HepG2 (cell line): ENCODE data around the gene ECHS1. TPM values are rescaled to one million over a fixed set of nuclear protein-coding genes. Genes with fewer than 3 reads are reported as not detected.

Experiments
- ATAC-seq: fragments of 200-7000 bp; cut with Tn5 transposase; 3 replicates; pipeline ENCODE4 v1.9.1; 2020; ENCODE audit warnings: mild to moderate bottlenecking, moderate library complexity
- BruUV-seq: library from RNA; stranded (reverse); fragments of 400-500 nt; replicated peaks from 2 replicates; lab custom pipeline; 2021; lab: Mats Ljungman, UMichigan
- CTCF ChIA-PET: fragments of 300-600 bp; formaldehyde crosslinking; extraction: SDS; loops from one replicate; lab custom pipeline; 2021; ENCODE audit warnings: low total read pairs, inconsistent platforms, low intra/inter-chr PET ratio; lab: Yijun Ruan, JAX
- POLR2A ChIA-PET: fragments of 350-600 bp; sonication (Branson Sonifier 250); formaldehyde crosslinking; loops from one replicate; lab custom pipeline; 2020; ENCODE audit warnings: antibody characterized with exemption, inconsistent platforms; lab: Yijun Ruan, JAX
- DNase-seq: peaks from one replicate; pipeline ENCODE4 v3.0.0-alpha.2; 2015; ENCODE audit warnings: low spot score
- FAIRE-seq: peaks from 3 replicates; lab custom pipeline; 2011; peaks lifted over from hg19 to GRCh38; lab: Jason Lieb, UNC
- H2AFZ ChIP-seq: one replicate; pipeline ENCODE4 v1.6.1; 2011; ENCODE audit warnings: low read length, inconsistent platforms
- H3K27ac ChIP-seq: fragments of 300-600 bp; 3 replicates; pipeline ENCODE4 v1.8.0; 2011; ENCODE audit warnings: mixed run types, mild to moderate bottlenecking, mixed read lengths, low read length, inconsistent platforms; ENCODE audit not compliant: insufficient read depth; ENCODE audit errors: extremely low read length
- H3K27me3 ChIP-seq, 2 experiments: fragments of 200-600 bp in 1 of 2; 2 replicates in 1 of 2; 3 replicates in 1 of 2; pipeline versions ENCODE4 v1.6.0 to v1.8.0; 2011; ENCODE audit warnings: low read length in 2 of 2, mild to moderate bottlenecking in 2 of 2, moderate library complexity in 2 of 2, inconsistent platforms in 1 of 2; ENCODE audit not compliant: insufficient read depth in 2 of 2, control insufficient read depth in 1 of 2
- H3K36me3 ChIP-seq, 2 experiments: fragments of 200-600 bp in 1 of 2; replicated peaks in 1 of 2; 2 replicates in 1 of 2; 3 replicates in 1 of 2; pipeline versions ENCODE4 v1.5.1 to v1.8.0; 2011; ENCODE audit warnings: low read length in 2 of 2, inconsistent platforms in 1 of 2; ENCODE audit not compliant: insufficient read depth in 2 of 2, control insufficient read depth in 1 of 2
- H3K4me1 ChIP-seq: 2 replicates; pipeline ENCODE4 v1.5.1; 2012; ENCODE audit warnings: low read length, inconsistent platforms; ENCODE audit not compliant: insufficient read depth
- H3K4me2 ChIP-seq: 2 replicates; pipeline ENCODE4 v1.6.0; 2011; ENCODE audit warnings: low read depth, low read length, inconsistent platforms
- H3K4me3 ChIP-seq, 3 experiments: fragments of 200-600 bp in 1 of 3; sonication (generic), shearing (Covaris generic) in 1 of 3; replicated peaks in 1 of 3; 2 replicates each; pipeline ENCODE4 v1.5.1; 2011 to 2016; ENCODE audit warnings: low read length in 3 of 3, inconsistent platforms in 2 of 3, low read depth in 2 of 3, mild to moderate bottlenecking in 2 of 3, control low read depth in 1 of 3, mixed read lengths in 1 of 3; ENCODE audit not compliant: insufficient read depth in 1 of 3
- H3K79me2 ChIP-seq: one replicate; pipeline ENCODE4 v1.6.1; 2011; ENCODE audit warnings: low read length, inconsistent platforms; ENCODE audit not compliant: insufficient read depth
- H3K9ac ChIP-seq: 2 replicates; pipeline ENCODE4 v1.6.0; 2011; ENCODE audit warnings: mild to moderate bottlenecking, low read depth, low read length, inconsistent platforms; ENCODE audit not compliant: insufficient read depth
- H3K9me3 ChIP-seq: 2 replicates; pipeline ENCODE4 v1.5.1; 2012; ENCODE audit warnings: mild to moderate bottlenecking, low read length
- H4K20me1 ChIP-seq: 2 replicates; pipeline ENCODE4 v1.6.0; 2011; ENCODE audit warnings: inconsistent platforms, mild to moderate bottlenecking, low read length, moderate library complexity; ENCODE audit not compliant: insufficient read depth
- AFF4 ChIP-seq: sonication (generic); formaldehyde crosslinking; IDR thresholded peaks from 2 replicates; pipeline ENCODE4 v1.4.0; 2020; ENCODE audit warnings: missing genetic modification reagents
- CCAR2 ChIP-seq: fragments of 200-400 bp; formaldehyde crosslinking; optimal IDR thresholded peaks from 2 replicates; pipeline ENCODE3; 2018; ENCODE audit warnings: low read depth, mild to moderate bottlenecking, low read length, moderate library complexity
- HNF4A ChIP-seq: sonication (generic); formaldehyde crosslinking; IDR thresholded peaks from 2 replicates; pipeline ENCODE4 v1.4.0; 2020; ENCODE audit warnings: missing genetic modification reagents
- NONO ChIP-seq, 2 experiments: fragments of 450-650 bp in 1 of 2; sonication (generic) in 1 of 2; formaldehyde crosslinking in 1 of 2; IDR thresholded peaks in 1 of 2; conservative IDR thresholded peaks in 1 of 2; 2 replicates each; pipeline versions ENCODE4 v1.6.1 to v1.8.0; 2017 to 2022; ENCODE audit warnings: mild to moderate bottlenecking in 1 of 2, missing genetic modification reagents in 1 of 2, moderate library complexity in 1 of 2
- PCBP1 ChIP-seq: fragments of 200-400 bp; formaldehyde crosslinking; IDR thresholded peaks from 2 replicates; pipeline ENCODE4 v1.6.1; 2017; ENCODE audit warnings: mild to moderate bottlenecking, low read depth, low read length, borderline replicate concordance
- POLR2A ChIP-seq, 2 experiments: IDR thresholded peaks; 2 replicates each; pipeline ENCODE4 v1.6.1; 2011; ENCODE audit warnings: low read depth in 2 of 2, low read length in 2 of 2, mild to moderate bottlenecking in 1 of 2, moderate library complexity in 1 of 2; ENCODE audit not compliant: insufficient read depth in 1 of 2
- SP1 ChIP-seq, 2 experiments: fragments of 450-650 bp in 1 of 2; sonication (generic) in 1 of 2; formaldehyde crosslinking in 1 of 2; IDR thresholded peaks; 2 replicates each; pipeline versions ENCODE4 v1.4.0 to v1.6.1; 2016 to 2020; ENCODE audit warnings: missing genetic modification reagents in 1 of 2
- SP140L ChIP-seq: sonication (generic); formaldehyde crosslinking; IDR thresholded peaks from 2 replicates; pipeline ENCODE4 v1.4.0; 2020; ENCODE audit warnings: missing genetic modification reagents, borderline replicate concordance
- SPEN ChIP-seq: sonication (generic); formaldehyde crosslinking; IDR thresholded peaks from 2 replicates; pipeline ENCODE4 v1.5.1; 2020; ENCODE audit warnings: low read depth, mild to moderate bottlenecking, missing genetic modification reagents
- ZNF160 ChIP-seq: sonication (generic); formaldehyde crosslinking; IDR thresholded peaks from 2 replicates; pipeline ENCODE4 v1.8.0; 2022; ENCODE audit warnings: mild to moderate bottlenecking, inconsistent platforms, missing genetic modification reagents
- ZNF281 ChIP-seq: sonication (generic); formaldehyde crosslinking; IDR thresholded peaks from 2 replicates; pipeline ENCODE4 v1.4.0; 2020; ENCODE audit warnings: missing genetic modification reagents, borderline replicate concordance
- ZNF333 ChIP-seq: sonication (generic); formaldehyde crosslinking; IDR thresholded peaks from 2 replicates; pipeline ENCODE4 v1.4.0; 2020; ENCODE audit warnings: mild to moderate bottlenecking, missing genetic modification reagents, borderline replicate concordance
- ZNF597 ChIP-seq: sonication (generic); formaldehyde crosslinking; IDR thresholded peaks from 2 replicates; pipeline ENCODE4 v1.5.0; 2020; ENCODE audit warnings: missing genetic modification reagents
- WGBS: methylation state at CpG from one replicate; pipeline ENCODE4 v1.1.6; 2017; ENCODE audit warnings: low lambda C conversion rate; 5-methylcytosine and 5-hydroxymethylcytosine counted together
- in situ Hi-C: cut with HindIII; loops from 2 replicates; pipeline ENCODE4 v1.10.0; 2017; ENCODE audit warnings: low pct_unique_long_range_greater_than_20kb; ENCODE audit not compliant: extremely low pct_ligation_motif_present
- intact Hi-C: fragments of 100-400 bp; cut with micrococcal nuclease; formaldehyde crosslinking; loops from one replicate; pipeline ENCODE4 v1.10.0; 2022; ENCODE audit not compliant: unreplicated experiment
- polyA plus RNA-seq, 8 experiments: library from polyadenylated mRNA; depleted of rRNA in 3 of 8; stranded (reverse) in 7 of 8; unstranded in 1 of 8; fragments of >200 nt; fragmentation: Illumina TruSeq in 4 of 8; extraction: Trizol in 4 of 8; gene quantifications; 2 replicates each; pipeline versions ENCODE4 v1.2.1 to v1.2.3, GENCODE V29; 2011 to 2016; ENCODE audit warnings: low read depth in 4 of 8, missing spikeins in 1 of 8, mixed read lengths in 1 of 8; ENCODE audit not compliant: insufficient read depth in 1 of 8
- total RNA-seq, 5 experiments: library from RNA; depleted of rRNA; stranded (reverse); fragments of >200 nt; fragmentation: Illumina TruSeq; extraction: Trizol; gene quantifications; 2 replicates each; pipeline ENCODE4 v1.2.3, GENCODE V29; 2016; ENCODE audit warnings: low read depth in 1 of 5

ECHS1 gene
- total and polyA plus RNA-seq, 2 of the 13 experiments (the other 11 are each of a cell fraction or from before 2014, with no cell fraction given): 32.7 to 195 TPM

GRCh38 chr10:133357285-133358161 is 15.6 kb downstream of the ECHS1 start, which contains the start of gene FUOM:
Gene FUOM (minus strand): TSS chr10:133358019. CDS start chr10:133358007, 12 bp downstream.
- Histone ChIP-seq H3K79me2 (peaks cover 12% of the 10 kb centered on the region), H3K9me3 (no peaks in the 10 kb centered on the region), H4K20me1 (peaks cover 11% of the 10 kb centered on the region; the same call in 1 of the 2 replicates), H3K4me3 (peak within 1 kb of the TSS; percentile 72 to 90 (median 86)), H3K9ac (peak within 1 kb of the TSS; percentile 92), H2AFZ (no peak within 1 kb of the TSS), H3K27ac (peak within 1 kb of the TSS; percentile 93), H3K27me3 (no peaks in the 10 kb centered on the region), H3K36me3 (peaks cover 6 to 23% of the 10 kb centered on the region in 2 experiments; a peak in 4 of 5 replicates), H3K4me2 (peak within 1 kb of the TSS; percentile 98), H3K4me1 (peaks cover 38% of the 10 kb centered on the region)
- in situ Hi-C loops (no loop called here), intact Hi-C loops (loop anchor here (2.0 kb wide), 1 partner anchor 15 kb away; the partner anchor contains the start of gene ECHS1)
- 0% methylated on average over 5 of the region's 83 CpGs for WGBS
- FAIRE-seq: no peak
- no TSS peak for BruUV-seq
- POLR2A ChIA-PET: interaction anchor here (0.6 to 5.8 kb wide), 13 partner anchors 10 to 198 kb away, joined by 3 to 124 read pairs (median 12); partner anchors contain the start of genes ECHS1, MTG1, PAOX and PRAP1
- CTCF ChIA-PET: no interaction called here
- peak; percentile 79 for DNase-seq
- peak; percentile 65 for ATAC-seq
- TF ChIP-seq HNF4A (CRISPR knock-in tag) (peak; percentile 30; the same call in 1 of the 2 replicates), SPEN (0 out of 2 replicates have a peak, but pooled peaks have one; percentile 7), CCAR2 (no peak), SP140L (CRISPR knock-in tag) (no peak), PCBP1 (0 out of 2 replicates have a peak, but pooled peaks have one; percentile 48), SP1 (IDR thresholded peaks at IDR 0.05) (no peak), SP1 (CRISPR knock-in tag; IDR thresholded peaks at IDR 0.05) (peak; percentile 75), NONO (IDR thresholded peaks at IDR 0.05) (no peak), NONO (CRISPR knock-in tag; conservative IDR thresholded peaks at IDR 0.05) (peak; percentile 52; the same call in 1 of the 2 replicates), ZNF597 (CRISPR knock-in tag) (no peak), ZNF333 (no peak), AFF4 (CRISPR knock-in tag) (no peak; the same call in 1 of the 2 replicates), ZNF160 (CRISPR knock-in tag) (peak; percentile 66; the same call in 1 of the 2 replicates), POLR2A (IDR thresholded peaks at IDR 0.05; ENCODE audit: insufficient read depth in 1 of 2, low read depth in 2 of 2, low read length in 2 of 2) (peak in 1 of 2 experiments; percentile 68; a peak in 2 of 4 replicates), ZNF281 (CRISPR knock-in tag) (peak; percentile 31; the same call in 1 of the 2 replicates)
